ENCODE data around the gene PHF10.
"Not testable (repeated sequence)": the region's sequence is repeated elsewhere in the genome, so short reads cannot be mapped to it uniquely, and the experiment has no call there.

PHF10 gene

DNA sequence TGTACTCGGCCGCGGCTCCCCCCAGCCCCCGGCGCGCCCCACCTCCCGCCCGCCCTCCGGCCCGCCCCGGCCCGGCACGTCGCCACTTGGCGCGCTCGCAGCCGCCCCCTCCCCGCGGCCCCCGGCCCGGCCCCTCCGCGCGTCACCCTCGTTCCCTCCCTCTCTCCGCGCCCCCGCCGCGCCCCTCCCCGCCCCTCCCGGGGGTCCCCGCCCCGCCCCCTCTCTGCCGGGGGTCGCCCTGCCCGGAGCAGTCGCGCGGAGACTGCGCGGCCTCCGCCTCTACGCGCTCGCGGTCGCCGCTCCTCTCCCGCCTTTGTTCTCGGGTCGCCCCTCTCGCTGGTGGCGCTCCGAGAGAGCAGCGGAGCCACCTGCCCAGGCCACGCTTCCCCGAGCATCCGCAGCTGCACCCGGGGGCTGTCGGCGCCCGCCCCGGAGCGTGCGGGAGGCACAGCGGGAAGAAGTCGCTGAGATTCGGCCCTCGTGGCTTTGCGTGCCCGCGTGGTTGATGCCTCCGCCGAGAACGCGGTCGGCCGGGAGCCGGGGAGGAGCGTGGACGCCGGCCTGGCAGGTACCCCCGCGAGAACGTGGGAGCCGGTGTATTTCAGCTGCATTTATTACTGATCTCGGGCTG lies at the start of gene PHF10:
Gene PHF10, minus strand, starts transcription at position 7 of the 631 bp plus-strand sequence. CDS start 569 bp downstream, outside the sequence.
- peak; percentile 76 for DNase-seq

DNA sequence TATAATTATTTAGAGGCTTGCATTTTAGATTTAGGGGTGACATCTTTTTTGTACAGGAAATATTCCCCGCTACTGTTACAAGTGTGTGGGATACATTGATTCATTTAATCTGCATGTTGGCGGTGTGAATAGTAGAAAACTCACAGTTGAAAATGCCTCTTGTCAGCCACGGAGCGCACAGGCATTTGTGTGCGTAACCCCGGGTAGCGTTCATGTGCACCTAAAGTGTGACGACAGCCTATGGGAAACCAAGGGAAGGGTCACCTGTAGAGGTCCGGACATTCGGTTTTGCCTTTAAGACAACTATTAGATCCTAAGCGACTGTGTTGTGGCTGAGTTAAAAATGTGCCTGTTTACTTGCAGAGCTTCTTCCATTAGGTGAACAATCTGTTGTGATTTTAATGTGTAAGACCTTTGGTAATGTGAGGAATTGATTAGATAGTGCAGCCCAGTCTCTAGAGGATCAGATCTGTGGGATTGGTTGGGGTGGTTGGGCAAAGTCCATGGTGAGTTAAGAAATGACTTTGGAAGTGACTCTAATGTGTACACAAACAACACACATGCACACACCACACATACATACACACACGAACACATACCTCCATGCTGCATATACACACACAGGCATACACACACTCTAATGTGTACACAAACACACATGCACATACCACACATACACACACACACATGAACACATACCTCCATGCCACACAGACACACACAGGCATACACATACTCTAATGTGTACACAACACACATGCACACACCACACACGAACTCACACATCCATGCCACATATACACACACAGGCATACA lies 42.8 kb upstream of the PHF10 start:
- no peak for DNase-seq

DNA sequence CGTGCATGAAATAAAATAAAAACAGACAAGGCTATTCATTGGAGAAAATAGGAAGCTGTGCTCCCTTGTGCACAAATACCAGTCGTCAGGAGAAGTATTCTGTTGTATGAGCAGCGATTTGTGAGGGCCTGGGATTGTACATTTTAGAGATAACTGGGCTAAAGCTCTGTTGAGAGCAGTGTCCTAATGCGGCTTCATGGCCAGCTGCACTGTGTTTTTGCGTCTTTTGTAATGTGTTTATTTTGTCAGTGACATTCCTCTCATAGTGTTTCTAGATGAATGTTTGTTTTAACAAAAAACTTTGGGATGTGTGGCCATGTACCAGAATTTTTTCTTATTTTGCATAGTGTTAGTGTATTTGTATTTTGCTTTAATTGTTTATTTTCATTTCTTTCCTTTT lies 41.9 kb upstream of the PHF10 start:
- no peak for DNase-seq

DNA sequence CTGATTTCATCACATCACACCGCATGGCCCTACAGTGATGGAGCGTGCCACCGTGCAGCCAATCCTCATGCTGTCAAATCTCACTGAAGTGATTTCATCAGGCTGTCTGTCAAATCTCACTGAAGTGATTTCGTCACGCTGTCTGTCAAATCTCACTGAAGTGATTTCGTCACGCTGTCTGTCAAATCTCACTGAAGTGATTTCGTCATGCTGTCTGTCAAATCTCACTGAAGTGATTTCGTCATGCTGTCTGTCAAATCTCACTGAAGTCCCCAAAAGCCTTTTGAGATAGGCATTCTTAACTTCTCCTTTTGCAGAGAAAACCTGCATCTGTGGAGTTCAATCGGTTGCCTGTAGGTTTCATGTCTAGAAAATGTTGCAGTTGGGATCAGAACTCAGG lies 41.5 kb upstream of the PHF10 start:
- not testable (repeated sequence) for DNase-seq

DNA sequence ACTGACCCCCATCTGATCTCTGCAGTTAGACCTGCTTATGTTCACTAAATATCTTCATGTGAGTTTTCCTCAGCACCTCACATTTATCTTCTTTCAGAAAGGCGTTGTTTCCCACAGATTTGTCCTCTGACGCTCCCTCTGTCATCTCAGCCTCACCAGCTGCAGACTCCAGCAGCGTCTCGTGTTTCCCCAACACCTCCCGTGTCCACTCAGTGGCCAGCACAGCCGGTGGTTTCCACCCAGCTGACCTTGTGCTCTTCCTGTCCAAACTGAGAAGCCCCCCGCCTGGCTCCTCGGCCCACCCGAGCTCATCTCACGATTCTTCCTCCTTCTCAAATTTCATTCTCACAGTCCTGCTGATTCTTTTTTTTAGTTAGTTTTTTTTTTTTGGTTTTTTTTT lies 39.6 kb upstream of the PHF10 start:
- DNase-seq: no peak

DNA sequence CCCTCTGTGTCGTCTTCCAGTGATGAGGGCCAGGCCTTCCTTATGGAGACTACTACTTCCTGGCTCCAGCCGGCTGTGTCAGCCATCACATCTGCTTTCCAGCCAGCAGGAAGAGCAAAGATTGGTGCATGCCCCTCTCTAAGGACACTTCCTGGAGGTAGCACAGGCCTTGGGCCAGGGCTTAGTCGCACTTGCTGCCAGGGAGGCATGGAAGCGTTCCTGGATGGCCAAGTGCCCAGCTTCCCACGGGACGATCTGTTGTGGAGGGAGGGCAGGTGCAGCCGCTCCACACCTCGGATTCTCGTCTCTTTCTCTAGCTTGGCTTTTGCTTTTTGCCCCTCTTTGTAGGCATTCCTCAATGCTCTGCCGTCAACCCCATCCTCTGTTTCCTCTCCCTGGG lies 39.0 kb upstream of the PHF10 start:
- DNase-seq: no peak

DNA sequence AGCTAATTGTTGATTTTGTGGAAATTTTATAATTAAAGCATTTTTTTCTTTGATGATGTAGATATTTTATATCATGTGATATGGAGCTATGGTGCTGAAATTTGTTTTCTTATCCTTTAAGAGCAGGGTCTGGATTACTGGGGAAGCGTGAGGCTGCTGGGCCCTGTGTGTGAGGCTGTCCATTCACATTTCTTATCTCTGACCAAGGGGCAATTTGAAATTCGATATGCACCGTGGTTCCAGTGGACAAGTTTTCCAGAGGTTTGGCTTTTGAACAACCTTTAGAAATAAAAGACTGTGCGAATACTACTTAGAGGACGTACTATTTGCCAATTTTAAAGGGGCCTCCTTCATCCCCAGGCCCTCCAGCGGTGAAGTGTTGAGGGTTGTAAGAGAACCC lies 30.9 kb upstream of the PHF10 start:
- no peak for DNase-seq

DNA sequence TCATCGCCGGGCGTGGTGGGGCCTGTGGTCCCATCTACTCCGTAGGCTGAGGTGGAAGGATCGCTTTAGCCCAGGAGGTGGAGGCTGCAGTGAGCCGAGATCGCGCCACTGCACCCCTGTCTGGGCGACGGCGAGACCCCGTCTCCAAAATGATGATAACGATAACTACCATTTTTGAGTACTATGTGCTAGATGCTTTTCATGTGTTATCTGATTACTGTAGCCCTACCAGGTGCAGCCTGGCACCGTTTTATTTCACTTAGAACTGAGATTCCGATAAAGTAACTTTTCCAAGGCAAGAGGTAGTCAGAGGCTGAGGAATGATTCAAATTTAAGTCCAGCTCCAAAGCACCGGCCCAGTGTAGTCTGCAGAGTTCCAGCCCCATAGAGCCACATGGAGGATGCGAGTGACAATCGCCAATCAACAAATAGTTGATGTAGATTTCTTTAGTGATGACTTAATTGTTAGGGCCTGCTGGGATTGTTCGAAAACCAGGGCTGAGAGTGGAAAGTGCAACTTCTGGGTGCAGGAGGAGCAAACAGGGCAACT lies 27.8 kb upstream of the PHF10 start:
- DNase-seq: peak; percentile 3

DNA sequence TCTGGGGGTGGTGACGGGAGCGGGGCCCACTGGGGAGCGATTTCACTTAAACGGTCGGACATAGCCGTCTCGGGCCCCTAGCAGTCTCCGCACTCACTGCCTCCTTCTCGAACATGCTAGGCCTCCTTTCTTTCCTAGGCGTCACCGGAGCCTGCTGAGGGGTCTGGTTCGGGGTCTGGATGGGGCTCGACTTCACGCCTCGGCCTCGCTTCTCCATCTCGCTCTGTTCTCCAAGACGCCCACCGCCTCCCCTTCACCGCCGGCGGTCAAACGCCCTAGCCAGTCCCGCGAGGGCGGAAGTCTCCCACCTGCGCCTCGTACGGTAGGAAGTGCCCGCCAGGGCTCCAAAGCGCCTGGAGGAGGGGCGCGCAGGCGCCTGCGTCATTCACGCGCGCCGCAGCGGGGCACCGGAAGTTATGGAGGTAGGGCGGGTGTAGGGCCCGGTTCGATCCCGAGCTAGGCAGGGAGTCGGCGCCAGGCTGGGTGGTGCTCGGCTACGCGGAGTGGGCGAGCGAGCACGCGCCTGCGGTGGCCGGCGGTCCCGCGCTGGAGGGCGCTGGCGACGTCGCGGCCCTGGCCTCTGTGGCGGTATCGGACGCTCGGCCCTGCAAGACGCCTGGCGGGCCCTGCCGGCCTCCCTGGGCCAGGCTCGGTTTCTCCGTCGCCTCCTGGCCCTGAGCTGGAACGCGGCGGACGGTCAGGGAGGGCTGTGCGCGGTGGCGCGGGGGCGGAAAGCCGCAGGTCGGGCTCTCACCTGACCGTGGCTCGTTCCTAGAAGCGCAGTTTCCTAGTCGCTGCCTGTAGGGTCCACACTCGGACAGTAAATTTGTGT lies 27.2 kb upstream of the PHF10 start, which contains the start of the genes DYNLT2 and ERMARD:
Gene DYNLT2, minus strand, starts transcription at position 331 of the 832 bp plus-strand sequence. Its CDS starts 114 bp downstream, at position 217.
Gene ERMARD, plus strand, starts transcription at position 381 of the 832 bp plus-strand sequence. Its CDS starts 36 bp downstream, at position 417.
- peak; percentile 94 for DNase-seq

DNA sequence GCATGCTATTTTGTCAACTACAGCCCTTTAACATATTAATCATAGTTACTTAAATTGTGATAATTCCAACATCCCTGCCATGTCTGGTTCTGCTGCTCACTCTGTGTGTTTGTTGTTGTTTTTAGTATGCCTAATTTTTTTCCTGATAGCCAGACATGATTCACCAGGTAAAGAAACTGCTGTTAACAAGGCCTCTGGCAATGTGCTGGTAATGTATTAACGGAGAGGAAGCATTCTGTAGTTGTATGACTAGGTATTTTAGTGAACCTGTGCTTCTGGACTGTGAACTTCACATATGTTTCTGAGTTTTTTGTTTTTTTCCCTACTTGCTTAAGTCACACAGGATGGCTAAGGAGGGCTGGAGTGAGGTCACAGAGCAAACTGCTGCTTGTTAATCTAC lies 22.3 kb upstream of the PHF10 start:
- DNase-seq: no peak

DNA sequence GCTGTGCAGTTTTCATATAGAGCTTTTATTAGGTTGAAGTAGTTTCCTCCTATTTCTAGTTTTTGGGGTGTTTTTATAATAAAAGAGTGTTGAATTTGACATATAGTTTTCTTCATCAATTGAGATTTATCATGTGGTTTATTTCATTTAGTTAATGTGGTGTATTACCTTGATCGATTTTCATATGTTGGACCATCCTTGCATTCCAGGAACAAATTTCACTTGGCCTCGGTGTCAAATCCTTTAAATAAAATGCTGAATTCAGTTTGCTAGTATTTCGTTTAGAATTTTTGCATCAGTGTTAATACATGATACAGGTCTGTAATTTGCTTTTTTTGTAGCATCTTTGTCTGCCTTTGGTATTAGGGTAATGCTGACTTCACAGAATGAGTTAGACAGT lies 21.1 kb upstream of the PHF10 start:
- DNase-seq: no peak

DNA sequence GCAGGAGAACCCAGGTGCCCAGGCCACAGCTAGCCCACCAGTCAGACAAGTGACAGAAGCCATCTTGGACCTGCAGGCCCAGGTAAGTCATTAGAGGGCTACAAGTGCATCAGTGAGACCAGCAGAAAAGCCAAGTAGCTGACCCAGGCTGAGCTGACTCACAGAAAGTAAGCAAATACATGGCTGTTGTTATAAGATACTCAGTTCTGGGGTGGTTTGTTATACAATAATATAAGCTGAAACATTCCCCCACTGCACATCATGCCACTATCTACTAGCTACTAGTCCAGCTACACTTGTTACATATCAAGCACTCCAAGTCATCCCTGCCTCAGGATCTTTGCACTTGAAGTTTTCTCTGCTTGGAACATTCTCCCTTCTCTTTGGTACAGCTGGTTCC lies 17.0 kb upstream of the PHF10 start:
- no peak for DNase-seq

DNA sequence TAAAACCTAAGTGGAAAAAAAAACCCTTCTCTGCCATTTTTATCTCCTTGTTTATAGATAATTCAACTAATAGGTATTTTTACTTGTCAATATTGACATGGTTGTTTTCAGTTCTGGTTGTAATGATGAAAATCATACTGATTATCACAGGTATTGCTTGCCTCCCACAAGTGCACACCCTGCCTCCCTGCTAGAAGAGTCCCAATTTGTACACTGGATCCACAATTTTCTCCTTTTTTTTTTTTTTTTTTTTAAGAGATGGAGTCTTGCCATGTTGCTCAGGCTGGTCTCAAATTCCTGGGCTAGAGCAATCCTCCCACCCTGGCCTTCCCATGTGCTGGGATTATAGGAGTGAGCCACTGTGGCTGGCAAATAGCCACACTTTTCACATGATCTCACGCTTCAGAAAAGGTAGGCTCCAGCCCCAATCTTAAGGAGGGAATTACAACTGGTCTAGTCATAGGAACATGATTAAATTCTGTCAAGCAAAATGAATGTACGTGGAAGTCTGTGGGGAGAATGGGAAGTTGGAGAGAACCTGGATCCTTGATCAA lies 14.8 kb upstream of the PHF10 start:
- no peak for DNase-seq

DNA sequence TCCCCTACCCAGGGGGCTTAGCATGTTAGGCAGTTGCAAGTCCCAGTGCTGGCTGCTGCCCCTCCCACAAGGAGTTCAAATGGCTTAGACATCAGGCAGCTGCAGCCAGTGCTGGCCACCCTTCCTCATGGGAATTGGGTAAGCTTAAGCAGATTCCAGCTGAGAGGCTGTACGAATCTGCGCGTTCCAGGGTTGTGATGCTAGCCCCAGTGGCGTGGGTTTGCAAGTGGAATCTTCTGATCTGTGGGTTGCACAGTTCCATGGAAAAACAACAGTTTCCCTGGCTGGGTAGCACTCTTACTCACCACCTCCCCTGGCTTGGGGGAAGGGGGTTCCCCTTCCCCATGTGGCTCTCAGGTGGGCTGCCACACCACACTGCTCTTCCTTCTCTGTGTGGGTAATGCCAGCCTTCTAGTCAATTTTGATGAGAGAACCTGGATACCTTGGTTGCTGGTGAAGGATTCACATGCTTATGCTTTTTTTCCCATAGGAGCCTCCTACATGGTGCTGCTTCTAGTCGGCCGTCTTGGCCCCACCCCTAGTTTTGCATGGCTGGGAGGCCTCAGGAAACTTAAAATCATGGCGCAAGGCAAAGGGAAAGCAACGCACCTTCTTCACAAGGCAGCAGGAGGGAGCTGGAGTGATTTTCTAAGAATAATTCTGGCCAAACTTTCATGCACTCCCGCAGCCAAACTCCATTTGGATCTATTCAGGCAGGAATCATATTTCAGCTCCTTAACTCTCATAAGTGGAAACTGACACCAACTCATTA lies 14.1 kb upstream of the PHF10 start:
- no peak for DNase-seq

DNA sequence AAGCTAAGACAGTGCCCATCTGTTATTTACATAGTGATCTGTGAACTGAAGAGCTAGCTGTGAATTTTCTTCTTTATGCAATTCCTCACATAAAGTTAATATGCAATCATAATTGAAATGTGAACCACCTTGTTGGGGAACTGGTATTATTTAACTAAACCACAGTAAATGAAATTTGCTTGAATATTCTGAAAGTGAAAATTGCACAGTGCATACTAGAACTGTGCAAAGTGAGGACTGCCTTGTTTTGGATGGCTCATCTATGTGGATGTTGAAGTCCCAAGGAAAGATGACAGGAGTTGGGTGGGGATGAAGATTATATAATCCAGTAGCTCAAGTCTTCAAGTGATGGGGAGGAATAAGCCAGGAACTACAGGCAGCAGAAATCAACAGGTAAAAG lies 5.7 kb upstream of the PHF10 start:
- DNase-seq: no peak

DNA sequence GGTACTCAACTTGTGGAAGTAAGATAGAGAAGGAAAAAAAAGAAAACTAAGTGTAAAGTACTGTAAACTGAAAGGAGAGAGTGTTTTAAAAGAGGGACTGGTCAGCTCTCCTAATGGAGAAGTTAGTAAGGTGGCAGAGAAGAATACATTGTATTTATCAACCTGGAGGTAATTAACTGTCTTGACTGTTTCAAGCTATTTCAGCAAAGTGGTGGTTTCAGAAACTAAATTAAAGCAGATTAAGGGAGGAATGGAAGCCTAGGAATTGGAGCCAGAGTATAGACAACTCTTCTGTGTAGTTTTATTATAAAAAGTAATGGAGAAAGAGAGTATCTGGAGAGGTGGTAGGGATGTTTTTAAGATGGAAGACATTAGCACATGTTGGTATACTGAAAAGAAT lies 2.7 kb upstream of the PHF10 start:
- no peak for DNase-seq

DNA sequence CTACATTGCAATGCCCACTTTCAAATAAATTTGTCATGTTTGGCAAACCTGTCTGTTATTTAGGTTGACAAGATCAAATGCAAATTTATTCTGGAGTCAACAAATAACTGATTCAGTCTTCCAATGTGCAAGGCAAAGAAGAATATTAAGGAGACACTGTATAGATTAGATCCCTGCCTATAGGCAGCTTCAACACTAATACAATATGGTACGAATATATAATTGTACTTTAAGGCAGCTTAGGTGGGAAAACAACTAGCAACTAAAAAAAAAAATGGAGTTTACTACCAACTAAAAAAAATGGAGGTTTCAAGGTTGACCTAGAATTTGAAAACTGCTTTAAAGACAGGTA lies 1.7 kb upstream of the PHF10 start:
- no peak for DNase-seq

DNA sequence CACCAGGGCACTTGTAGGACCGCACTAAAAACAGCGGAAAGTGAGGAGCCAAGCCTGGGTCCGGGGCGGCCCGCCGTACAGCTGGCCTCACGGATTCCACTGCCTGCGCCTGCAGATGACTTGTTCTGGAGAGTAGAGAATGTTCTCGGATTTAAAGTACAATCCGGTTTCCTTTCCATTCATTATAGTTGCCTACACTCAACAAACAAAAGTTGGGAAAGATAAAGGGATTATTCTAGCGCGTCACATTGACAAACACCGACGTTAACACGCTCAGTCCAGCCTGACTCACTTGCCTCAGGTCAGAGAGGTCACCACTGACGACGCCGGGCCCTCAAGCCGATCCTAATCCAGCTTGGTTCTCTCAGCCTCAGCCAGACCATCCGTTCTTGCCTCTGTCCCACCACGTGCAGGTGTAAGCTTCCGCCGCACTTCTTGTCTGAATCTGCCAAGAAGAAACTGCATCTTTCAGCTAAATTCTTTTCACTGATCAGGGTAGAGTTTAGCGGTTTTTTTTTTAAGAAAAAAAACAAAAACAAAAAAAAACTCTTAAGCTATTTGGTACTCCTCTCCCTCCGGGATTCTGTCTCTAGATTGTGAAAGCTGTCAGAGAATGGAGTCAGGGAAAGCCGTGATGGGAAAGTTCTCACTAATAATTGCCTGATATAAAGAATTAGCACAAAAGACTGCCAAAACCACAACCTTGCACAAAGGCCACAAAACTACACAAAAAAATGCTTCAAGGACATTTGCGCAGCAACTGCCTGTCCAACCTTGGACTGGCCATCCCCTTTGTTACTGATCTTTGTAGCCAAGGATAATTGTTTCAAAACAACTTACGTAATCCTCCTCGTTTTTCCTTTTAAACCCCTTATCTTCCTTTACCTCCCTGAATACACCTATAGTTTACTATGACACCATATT lies 1.1 kb upstream of the PHF10 start:
- peak; percentile 21 for DNase-seq

DNA sequence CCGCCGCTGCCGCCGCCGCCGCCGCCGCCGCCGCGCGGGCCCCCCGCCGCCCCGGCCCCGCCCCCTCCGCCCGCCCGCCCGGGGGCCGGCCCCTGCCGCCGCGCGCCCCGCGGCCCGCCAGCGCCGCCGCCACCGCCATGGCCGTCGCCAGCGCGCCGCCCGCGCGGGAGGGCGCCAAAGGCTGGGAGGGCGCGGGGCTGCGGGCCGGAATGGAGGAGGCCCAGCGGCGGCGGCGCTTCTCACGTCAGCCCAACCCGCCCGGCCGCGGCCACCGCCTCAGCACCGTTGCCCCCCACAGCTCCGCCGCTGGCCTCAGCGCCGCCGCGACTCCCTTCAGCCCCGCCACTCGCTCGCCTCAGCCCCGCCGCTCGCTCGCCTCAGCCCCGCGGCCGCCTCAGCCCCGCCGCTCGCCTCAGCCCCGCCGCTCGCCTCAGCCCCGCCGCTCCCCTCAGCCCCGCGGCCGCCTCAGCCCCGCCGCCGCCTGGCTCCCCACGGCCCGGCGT lies 258 bp downstream of the PHF10 start:
- DNase-seq: peak; percentile 47

DNA sequence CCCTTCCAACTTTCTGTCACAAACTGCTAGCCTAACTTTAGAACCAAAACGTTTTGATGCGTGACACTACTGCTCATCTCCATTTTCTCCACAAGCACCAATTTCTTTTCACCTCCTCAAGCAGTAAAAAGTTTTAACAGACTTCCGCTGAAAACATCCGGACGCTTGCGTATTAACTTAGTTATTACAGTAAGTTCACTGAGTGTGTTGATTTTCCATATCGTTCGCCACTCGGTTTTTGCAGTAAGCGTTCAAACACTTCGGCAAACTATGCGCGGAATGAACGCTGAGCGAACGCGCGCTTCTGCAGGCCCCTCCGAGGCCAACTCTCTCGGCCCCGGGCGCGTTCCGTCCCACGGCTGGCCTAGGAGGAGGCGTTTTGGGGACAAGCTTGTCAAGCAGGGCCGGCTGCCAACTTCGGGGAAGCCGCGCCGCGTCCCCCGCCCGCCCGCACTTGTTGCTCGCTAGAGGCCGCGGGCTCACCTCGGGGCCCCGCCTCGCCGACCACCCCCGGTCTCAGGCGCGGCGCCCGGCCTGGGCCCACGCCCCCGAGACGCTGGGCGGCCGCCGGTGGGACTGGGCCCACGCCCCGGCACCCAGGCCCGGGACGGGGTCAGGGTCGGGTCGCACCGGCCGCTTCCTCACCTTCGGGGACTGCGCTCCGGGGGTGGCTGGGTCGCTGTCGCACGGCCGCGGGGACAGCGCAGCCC lies 945 bp downstream of the PHF10 start:
- peak; percentile 67 for DNase-seq
